Gastrocnemius medialis (tissue), 4 donors: ENCODE data around the gene OR10J4. TPM values are rescaled to one million over a fixed set of nuclear protein-coding genes. Genes with fewer than 3 reads are reported as not detected.

Experiments
- ATAC-seq, 2 donors: fragments of 150-250 bp; one replicate each; pipeline ENCODE4 v1.9.1; 2016
- DNase-seq, 2 donors: peaks; one replicate each; pipeline ENCODE4 v3.0.0-alpha.2; 2019
- H3K27ac ChIP-seq, 4 donors: fragments of 200-600 bp; sonication (generic); 1 replicate in 1 of 4; 2 replicates in 3 of 4; pipeline ENCODE4 v1.5.1; 2016 to 2018; ENCODE audit warnings: mild to moderate bottlenecking in 2 of 4, moderate library complexity in 1 of 4
- H3K27me3 ChIP-seq, 3 donors: fragments of 200-600 bp; sonication (generic) in 2 of 3; 1 replicate in 1 of 3; 2 replicates in 2 of 3; pipeline versions ENCODE4 v1.5.1 to v1.6.0; 2016 to 2019; ENCODE audit warnings: mild to moderate bottlenecking in 1 of 3, moderate library complexity in 1 of 3
- H3K36me3 ChIP-seq, 2 donors: fragments of 200-600 bp; sonication (generic) in 1 of 2; one replicate each; pipeline ENCODE4 v1.5.1; 2017 to 2018
- H3K4me1 ChIP-seq, 2 donors: fragments of 200-600 bp; sonication (generic) in 1 of 2; one replicate each; pipeline ENCODE4 v1.5.1; 2016 to 2017; ENCODE audit warnings: mild to moderate bottlenecking in 2 of 2
- H3K4me3 ChIP-seq, 4 donors: fragments of 200-600 bp; sonication (generic) in 3 of 4; 1 replicate in 1 of 4; 2 replicates in 3 of 4; pipeline ENCODE4 v1.5.1; 2016 to 2019; ENCODE audit warnings: mild to moderate bottlenecking in 2 of 4
- H3K9me3 ChIP-seq, 3 donors: fragments of 200-600 bp; sonication (generic) in 2 of 3; 1 replicate in 1 of 3; 2 replicates in 2 of 3; pipeline ENCODE4 v1.5.1; 2016 to 2019
- POLR2A ChIP-seq, 2 donors: fragments of 450-650 bp; IDR thresholded peaks; one replicate each; pipeline ENCODE4 v1.6.1; 2017; ENCODE audit warnings: antibody characterized with exemption in 2 of 2, mild to moderate bottlenecking in 2 of 2, moderate library complexity in 2 of 2
- in situ Hi-C, 4 donors: fragments of 200-750 bp; cut with MboI; loops; one replicate each; pipeline versions ENCODE4 v1.15.0 to v1.8.0; 2017; ENCODE audit warnings: low sequenced_read_pairs in 4 of 4
- intact Hi-C: fragments of 100-400 bp; cut with DNase I; formaldehyde crosslinking; loops from one replicate; pipeline ENCODE4 v1.15.1; 2023; ENCODE audit warnings: low total_unique reads
- total RNA-seq, 4 donors: library from RNA; depleted of rRNA; stranded (reverse); fragments of >200 nt; gene quantifications; one replicate each; pipeline versions ENCODE4 v1.1.0 to v1.2.3, GENCODE V29; 2016
- TF ChIP-seq, protein P1 (sequence below), 5 experiments: fragments of 450-650 bp in 3 of 5; fragments of 200-600 bp in 2 of 5; sonication (generic) in 2 of 5; IDR thresholded peaks in 4 of 5; conservative IDR thresholded peaks in 1 of 5; 1 replicate in 4 of 5; 2 replicates in 1 of 5; pipeline ENCODE4 v1.5.1; 2016 to 2019; ENCODE audit warnings: antibody characterized with exemption in 5 of 5, mild to moderate bottlenecking in 3 of 5, moderate library complexity in 3 of 5

OR10J4 gene
- total RNA-seq, 4 donors from 2014 or later, result not detected

DNA sequence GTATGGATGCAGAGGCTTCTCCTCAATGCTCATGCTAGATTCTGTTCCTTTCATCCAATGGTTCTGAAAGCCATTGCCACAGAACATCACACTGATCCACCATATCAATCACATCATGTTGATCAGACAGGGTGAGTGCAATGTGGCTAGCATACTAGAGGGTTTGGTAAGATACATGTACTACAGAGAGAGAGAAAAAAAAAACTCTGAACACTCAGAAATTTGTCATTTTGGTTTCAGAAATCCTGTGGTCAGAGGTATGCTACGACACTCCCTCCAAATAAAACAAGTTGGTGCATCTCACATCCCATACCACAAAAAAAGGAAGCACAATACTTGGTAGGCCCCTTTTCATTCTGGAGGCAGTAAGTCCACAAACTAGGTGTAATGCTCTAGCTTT lies 42.9 kb downstream of the OR10J4 start:
- Histone ChIP-seq H3K4me1 (no peaks in the 10 kb centered on the region), H3K27ac (no peak overlapping the region), H3K36me3 (no peaks in the 10 kb centered on the region), H3K4me3 (no peak overlapping the region), H3K27me3 (no peaks in the 10 kb centered on the region), H3K9me3 (no peaks in the 10 kb centered on the region)
- DNase-seq, result no peak
- in situ Hi-C loops (no loop called here), intact Hi-C loops (no loop called here)
- TF ChIP-seq POLR2A (IDR thresholded peaks at IDR 0.05), result no peak
- TF ChIP-seq, protein P1, sequence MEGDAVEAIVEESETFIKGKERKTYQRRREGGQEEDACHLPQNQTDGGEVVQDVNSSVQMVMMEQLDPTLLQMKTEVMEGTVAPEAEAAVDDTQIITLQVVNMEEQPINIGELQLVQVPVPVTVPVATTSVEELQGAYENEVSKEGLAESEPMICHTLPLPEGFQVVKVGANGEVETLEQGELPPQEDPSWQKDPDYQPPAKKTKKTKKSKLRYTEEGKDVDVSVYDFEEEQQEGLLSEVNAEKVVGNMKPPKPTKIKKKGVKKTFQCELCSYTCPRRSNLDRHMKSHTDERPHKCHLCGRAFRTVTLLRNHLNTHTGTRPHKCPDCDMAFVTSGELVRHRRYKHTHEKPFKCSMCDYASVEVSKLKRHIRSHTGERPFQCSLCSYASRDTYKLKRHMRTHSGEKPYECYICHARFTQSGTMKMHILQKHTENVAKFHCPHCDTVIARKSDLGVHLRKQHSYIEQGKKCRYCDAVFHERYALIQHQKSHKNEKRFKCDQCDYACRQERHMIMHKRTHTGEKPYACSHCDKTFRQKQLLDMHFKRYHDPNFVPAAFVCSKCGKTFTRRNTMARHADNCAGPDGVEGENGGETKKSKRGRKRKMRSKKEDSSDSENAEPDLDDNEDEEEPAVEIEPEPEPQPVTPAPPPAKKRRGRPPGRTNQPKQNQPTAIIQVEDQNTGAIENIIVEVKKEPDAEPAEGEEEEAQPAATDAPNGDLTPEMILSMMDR (IDR thresholded peaks at IDR 0.05 in 4 of 5, conservative IDR thresholded peaks at IDR 0.05 in 1 of 5), result no peak
- no peak for ATAC-seq

Other genes with a start within 250 kb of the OR10J4 start
- 10 to 100 TPM; 10.1 to 34.8 (median 21.8) TPM for gene ACKR1, start 227.3 kb upstream of the OR10J4 start, total RNA-seq
- not detected for gene FCER1A, start 129.9 kb upstream of the OR10J4 start, total RNA-seq
- not detected for gene OR10J1, start 7.5 kb downstream of the OR10J4 start, total RNA-seq
- not detected for gene OR10J5, start 103.8 kb downstream of the OR10J4 start, total RNA-seq
- gene APCS, start 155.6 kb downstream of the OR10J4 start, total RNA-seq, result 1 to 10 TPM in 2 of 4 donors, not detected in 2; 1.5 to 4.1 TPM